Measurements from ENCODE around the gene OLFML1.

DNA sequence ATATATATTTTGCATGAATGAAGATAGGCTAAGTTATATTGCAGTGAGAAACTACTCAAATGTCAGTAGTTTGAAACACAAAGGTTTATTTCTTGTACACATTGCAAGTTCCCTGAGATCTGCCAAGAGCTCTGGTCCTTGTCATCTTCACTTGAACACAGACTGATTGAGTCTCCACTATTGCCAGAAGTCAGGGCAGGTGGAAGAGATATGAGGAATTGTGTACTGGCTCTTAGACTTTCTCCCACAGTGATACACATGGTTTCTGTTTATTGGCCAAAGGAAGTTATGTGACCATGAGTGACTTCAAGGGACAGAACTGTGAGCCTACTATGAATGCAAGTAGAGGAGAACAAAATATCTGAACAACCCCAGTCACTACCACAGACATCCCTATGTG lies 72.7 kb downstream of the OLFML1 start:
- TF ChIP-seq, protein P1, sequence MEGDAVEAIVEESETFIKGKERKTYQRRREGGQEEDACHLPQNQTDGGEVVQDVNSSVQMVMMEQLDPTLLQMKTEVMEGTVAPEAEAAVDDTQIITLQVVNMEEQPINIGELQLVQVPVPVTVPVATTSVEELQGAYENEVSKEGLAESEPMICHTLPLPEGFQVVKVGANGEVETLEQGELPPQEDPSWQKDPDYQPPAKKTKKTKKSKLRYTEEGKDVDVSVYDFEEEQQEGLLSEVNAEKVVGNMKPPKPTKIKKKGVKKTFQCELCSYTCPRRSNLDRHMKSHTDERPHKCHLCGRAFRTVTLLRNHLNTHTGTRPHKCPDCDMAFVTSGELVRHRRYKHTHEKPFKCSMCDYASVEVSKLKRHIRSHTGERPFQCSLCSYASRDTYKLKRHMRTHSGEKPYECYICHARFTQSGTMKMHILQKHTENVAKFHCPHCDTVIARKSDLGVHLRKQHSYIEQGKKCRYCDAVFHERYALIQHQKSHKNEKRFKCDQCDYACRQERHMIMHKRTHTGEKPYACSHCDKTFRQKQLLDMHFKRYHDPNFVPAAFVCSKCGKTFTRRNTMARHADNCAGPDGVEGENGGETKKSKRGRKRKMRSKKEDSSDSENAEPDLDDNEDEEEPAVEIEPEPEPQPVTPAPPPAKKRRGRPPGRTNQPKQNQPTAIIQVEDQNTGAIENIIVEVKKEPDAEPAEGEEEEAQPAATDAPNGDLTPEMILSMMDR (IDR thresholded peaks at IDR 0.05; ENCODE audit: extremely low read depth in 1 of 2, insufficient read depth in 1 of 2, low read depth in 1 of 2, low read length in 2 of 2), result no peak
- TF ChIP-seq FOS (IDR thresholded peaks at IDR 0.05; ENCODE audit: borderline replicate concordance, insufficient read depth, low read length) (no peak), POLR2A (IDR thresholded peaks at IDR 0.05; ENCODE audit: low read depth, low read length) (no peak), POLR2AphosphoS5 (IDR thresholded peaks at IDR 0.05; ENCODE audit: insufficient read depth, low read depth, low read length) (no peak), EZH2 (IDR thresholded peaks at IDR 0.05; ENCODE audit: borderline replicate concordance, low read depth, low read length, severe bottlenecking) (no peak)
- TF ChIP-seq, protein P2, sequence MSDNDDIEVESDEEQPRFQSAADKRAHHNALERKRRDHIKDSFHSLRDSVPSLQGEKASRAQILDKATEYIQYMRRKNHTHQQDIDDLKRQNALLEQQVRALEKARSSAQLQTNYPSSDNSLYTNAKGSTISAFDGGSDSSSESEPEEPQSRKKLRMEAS (IDR thresholded peaks at IDR 0.05; ENCODE audit: insufficient read depth, insufficient read length), result no peak
